Brain microvascular endothelial cell (primary cell): Measurements from ENCODE around the gene CCDC187.
A peak's percentile ranks its signal among the peaks of the same experiment; 100 is the strongest.

ENCODE experiments used
- DNase-seq: peaks from one replicate; pipeline ENCODE4 v3.0.0-alpha.2; 2020
- H3K27ac ChIP-seq: fragments of 250-450 bp; sonication (Bioruptor Pico); 2 replicates; pipeline ENCODE4 v1.5.1; 2020; ENCODE audit warnings: mild to moderate bottlenecking, moderate library complexity
- H3K27me3 ChIP-seq: fragments of 250-450 bp; sonication (Bioruptor Pico); replicated peaks from 2 replicates; pipeline ENCODE4 v1.5.1; 2020; ENCODE audit warnings: mild to moderate bottlenecking
- H3K36me3 ChIP-seq: fragments of 250-450 bp; sonication (Bioruptor Pico); replicated peaks from 2 replicates; pipeline ENCODE4 v1.5.1; 2020; ENCODE audit warnings: mild to moderate bottlenecking
- H3K4me3 ChIP-seq: 2 replicates; pipeline ENCODE4 v1.5.1; 2011; ENCODE audit warnings: low read depth, mild to moderate bottlenecking, control low read depth, low read length, moderate library complexity
- in situ Hi-C: cut with HindIII; loops from 2 replicates; pipeline ENCODE4 v1.10.0; 2017; ENCODE audit warnings: low sequenced_read_pairs, low pct_ligation_motif_present
- TF ChIP-seq, protein P1 (sequence below): IDR thresholded peaks from 2 replicates; pipeline ENCODE4 v1.5.1; 2011; ENCODE audit warnings: low read depth, mild to moderate bottlenecking, moderate library complexity, low read length, control low read depth, inconsistent platforms; ENCODE audit errors: missing control alignments

Gene CCDC187

DNA sequence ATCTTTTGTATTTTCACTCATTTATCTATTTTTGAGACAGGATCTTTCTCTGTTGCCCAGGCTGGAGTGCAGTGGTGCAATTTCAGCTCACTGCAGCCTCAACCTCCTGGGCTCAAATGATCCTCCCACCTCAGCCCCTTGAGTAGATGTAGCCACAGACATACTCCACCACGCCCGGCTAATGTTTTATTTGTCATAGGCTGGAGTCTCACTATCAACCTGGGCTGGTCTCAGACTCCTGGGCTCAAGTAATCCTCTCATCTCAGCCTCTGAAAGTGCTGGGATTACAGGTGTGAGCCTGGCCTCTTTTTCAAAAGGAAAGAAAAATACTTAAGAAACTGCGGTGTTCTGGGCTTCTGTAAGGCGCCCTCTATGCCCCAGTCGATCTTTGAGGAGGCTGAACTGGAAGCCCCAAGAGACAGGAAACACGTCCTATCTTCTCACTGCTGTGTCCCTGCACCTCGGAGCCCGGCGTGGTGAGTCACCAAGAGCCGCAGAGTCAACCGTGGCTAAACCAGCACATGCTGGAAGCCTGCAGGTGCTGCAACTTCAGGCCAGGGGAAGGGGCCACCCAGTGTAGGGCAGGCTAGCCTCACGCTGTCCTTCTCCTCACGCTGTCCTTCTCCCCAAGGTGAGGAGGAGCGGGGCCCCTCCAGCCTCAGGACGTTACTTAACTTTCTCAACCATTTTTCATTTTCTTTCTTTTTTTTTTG, 83.7 kb downstream of the CCDC187 start:
- Histone ChIP-seq H3K27ac (no peak overlapping the region), H3K36me3 (peaks cover 4% of the 10 kb centered on the region), H3K27me3 (no peaks in the 10 kb centered on the region), H3K4me3 (no peak overlapping the region)
- TF ChIP-seq, protein P1, sequence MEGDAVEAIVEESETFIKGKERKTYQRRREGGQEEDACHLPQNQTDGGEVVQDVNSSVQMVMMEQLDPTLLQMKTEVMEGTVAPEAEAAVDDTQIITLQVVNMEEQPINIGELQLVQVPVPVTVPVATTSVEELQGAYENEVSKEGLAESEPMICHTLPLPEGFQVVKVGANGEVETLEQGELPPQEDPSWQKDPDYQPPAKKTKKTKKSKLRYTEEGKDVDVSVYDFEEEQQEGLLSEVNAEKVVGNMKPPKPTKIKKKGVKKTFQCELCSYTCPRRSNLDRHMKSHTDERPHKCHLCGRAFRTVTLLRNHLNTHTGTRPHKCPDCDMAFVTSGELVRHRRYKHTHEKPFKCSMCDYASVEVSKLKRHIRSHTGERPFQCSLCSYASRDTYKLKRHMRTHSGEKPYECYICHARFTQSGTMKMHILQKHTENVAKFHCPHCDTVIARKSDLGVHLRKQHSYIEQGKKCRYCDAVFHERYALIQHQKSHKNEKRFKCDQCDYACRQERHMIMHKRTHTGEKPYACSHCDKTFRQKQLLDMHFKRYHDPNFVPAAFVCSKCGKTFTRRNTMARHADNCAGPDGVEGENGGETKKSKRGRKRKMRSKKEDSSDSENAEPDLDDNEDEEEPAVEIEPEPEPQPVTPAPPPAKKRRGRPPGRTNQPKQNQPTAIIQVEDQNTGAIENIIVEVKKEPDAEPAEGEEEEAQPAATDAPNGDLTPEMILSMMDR, result no peak
- in situ Hi-C loops, result no loop called here
- DNase-seq, result peak; percentile 66

DNA sequence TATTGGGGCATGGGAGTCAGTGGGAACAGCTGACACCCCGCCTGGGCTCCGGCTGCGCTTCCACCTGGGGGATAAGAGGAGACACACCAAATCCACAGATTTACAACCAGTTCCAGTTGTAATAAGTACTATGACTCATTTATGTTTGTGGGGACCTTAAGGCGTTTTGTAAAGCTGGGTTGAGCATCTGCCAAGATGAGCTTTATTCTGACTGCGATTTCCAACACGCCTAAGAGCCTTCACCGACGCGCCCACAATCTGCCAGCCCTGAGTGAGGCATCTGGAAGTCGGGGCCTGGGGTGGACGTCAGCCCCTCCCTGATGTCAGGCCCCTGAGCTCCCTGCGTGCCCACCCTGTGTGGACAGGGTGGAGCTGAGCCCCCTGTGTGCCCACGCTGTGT, 84.6 kb downstream of the CCDC187 start:
- in situ Hi-C loops, result no loop called here

DNA sequence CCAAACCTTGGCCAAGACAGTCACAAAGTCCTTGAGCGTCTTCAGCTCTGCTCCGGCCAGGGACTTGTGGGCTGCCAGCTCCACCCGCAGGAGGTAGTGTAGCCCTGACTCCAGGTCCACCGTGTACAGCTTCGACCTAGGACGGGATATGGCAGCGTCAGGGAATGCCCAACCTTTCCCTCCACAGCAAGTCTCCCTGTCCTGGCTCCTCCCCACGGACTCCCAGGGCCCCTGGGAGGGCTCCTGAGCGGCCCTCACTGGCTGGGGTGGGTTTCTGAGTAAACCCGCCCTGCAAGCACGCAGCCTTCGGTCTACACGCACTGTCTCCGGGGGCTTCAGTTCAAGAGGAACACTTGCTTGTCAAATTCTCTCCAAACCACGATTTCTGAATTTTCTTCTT, 85.2 kb downstream of the CCDC187 start:
- in situ Hi-C loops, result no loop called here
- no peak overlapping the region for H3K27ac ChIP-seq
- peaks cover 13% of the 10 kb centered on the region for H3K36me3 ChIP-seq
- no peak for DNase-seq
- TF ChIP-seq, protein P1, result no peak
- no peaks in the 10 kb centered on the region for H3K27me3 ChIP-seq
- H3K4me3 ChIP-seq, result no peak overlapping the region

More for the DNA sequence above, 84.6 kb downstream of the CCDC187 start:
- no peak for DNase-seq
- H3K4me3 ChIP-seq, result no peak overlapping the region
- no peak overlapping the region for H3K27ac ChIP-seq
- TF ChIP-seq, protein P1, result no peak
- peaks cover 10% of the 10 kb centered on the region for H3K36me3 ChIP-seq
- no peaks in the 10 kb centered on the region for H3K27me3 ChIP-seq

DNA sequence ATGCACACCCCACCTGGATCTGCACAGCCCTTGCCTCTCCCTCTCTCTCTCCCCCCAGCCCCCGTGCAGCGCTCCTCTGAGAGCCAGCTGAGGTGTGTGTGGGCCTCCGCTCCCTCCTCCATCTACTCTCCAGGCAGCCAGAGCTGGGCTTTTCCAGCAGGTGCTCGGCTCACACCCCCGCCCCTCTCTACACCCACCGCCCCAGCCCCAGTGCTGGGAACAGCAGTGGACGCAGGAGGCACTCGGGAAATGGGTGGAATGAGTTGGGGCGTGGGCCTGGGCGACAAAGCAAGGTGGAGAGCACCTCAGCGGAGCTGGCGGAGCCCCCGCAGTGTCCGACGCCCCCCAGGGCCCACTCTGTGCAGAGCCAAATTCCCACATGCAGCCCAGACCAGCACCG, 85.6 kb downstream of the CCDC187 start:
- no peak for DNase-seq
- in situ Hi-C loops, result no loop called here
- no peak overlapping the region for H3K27ac ChIP-seq
- no peak overlapping the region for H3K4me3 ChIP-seq
- peaks cover 16% of the 10 kb centered on the region for H3K36me3 ChIP-seq
- TF ChIP-seq, protein P1, result no peak
- no peaks in the 10 kb centered on the region for H3K27me3 ChIP-seq

DNA sequence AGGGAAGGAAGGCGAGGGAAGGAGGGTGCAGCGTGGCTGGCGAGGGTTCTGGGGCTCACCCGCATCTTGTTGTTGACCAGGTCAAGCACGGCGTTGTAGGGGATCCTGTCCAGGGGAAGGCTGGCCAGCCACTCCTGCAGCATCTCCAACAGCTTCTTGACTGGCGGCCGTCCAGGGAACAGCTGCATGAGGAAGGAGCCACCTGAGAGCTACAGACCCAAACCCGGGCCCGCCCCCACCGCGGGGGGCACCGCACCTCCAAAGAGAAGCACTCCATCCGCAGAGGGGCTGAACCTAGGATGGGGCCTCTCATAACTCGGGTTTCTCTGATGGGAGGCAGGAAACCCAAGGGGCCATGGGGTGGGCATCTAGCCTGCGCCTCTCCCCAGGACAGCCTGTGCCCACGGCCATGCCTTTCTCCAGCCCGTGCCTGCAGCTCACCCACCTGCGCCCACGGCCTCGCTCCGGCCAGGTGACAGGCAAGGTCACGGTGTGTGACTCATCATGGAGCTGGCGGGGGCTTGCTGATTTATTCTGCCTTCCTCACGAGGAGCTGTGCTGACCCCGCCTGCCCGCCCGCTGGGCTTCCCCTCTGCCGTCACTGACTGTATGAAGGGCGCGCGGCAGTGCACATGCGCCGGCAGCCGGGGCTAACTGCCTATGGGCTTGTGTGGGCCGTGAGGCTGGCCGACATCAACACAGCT, 87.2 kb downstream of the CCDC187 start:
- Histone ChIP-seq H3K4me3 (no peak overlapping the region), H3K27me3 (no peaks in the 10 kb centered on the region), H3K36me3 (peaks cover 12% of the 10 kb centered on the region), H3K27ac (no peak overlapping the region)
- TF ChIP-seq, protein P1, result no peak
- no peak for DNase-seq
- in situ Hi-C loops, result no loop called here
